GM21528 (cell line): ENCODE measurements around the gene GMPPB.

Experiments used
- ATAC-seq: cut with Tn5 transposase; IDR thresholded peaks from one replicate; pipeline ENCODE4 v1.9.1; 2021; ENCODE audit warnings: mild to moderate bottlenecking, moderate library complexity; ENCODE audit not compliant: unreplicated experiment, low FRiP score

The GMPPB gene

GRCh38 chr3:49715611-49716121, 8.1 kb downstream of the GMPPB start:
- ATAC-seq: no peak

- ATAC-seq: no peak
These were observed 8.8 kb downstream of the GMPPB start for GRCh38 chr3:49714728-49715550.

DNA sequence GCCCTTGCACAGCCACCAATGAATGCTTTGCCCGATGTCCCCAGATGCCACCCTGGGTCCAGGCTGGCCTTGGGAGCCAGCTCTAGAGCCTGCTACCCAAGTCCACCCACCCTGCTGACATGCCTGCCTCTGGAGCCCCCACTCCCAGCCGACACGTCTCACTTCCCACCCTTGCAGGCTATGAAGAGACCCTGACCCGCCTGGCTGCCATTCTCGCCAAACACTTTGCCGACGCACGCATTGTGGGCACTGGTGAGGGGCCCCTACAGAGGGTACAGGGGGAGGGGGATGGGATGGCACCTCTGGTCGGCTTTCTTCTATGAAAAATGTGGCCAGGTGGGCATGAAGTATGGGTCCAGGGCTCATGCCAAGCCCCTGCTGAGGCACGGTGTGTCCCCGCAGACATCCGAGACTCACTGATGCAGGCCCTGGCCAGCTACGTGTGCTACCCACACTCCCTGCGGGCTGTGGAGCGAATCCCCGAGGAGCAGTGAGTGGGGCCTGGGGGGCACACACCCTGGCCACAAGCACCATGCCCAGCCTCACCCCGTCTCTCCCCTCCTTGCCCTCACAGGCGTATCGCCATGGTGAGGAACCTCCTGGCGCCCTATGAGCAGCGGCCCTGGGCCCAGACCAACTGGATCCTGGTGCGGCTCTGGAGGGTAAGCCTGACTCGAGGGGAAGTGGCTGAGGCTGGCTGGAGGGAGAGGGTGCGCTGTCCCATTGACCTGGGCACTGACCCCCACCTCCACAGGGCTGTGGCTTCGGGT, 10.2 kb downstream of the GMPPB start:
- ATAC-seq: no peak

DNA sequence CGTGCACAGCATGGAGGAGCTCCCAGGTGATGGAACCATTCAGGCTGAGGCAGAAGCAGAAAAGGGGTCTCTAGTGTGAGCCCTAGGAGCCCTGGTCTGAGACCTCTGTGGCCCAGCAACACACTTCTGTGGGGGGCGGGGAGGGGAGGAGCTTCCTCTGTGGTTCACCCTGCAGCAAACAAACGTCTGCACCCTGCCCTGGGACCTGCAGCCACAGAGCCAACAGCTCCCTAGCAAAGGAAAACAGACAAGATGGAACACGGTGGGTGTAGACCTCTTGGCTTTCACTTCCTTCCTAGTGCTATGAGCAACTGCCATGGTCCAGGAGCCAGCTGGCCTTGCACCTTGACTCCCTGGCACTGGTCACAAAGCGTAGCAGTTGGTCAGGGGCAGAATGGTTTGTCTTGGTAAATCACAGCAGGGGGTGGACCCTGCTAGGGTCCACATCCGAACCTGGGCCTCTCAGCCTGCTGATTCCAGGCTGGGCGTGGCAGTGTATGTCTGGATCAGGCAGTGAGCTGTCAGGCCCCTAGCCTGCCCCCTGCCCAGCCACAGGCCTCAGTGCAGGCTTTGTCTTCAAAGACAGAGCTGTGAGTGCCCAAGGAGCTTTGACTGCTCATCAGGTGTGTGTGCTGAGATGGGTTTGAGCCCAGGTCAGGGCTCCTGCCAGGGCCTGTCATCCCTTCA, 11.0 kb downstream of the GMPPB start:
- no peak for ATAC-seq

DNA sequence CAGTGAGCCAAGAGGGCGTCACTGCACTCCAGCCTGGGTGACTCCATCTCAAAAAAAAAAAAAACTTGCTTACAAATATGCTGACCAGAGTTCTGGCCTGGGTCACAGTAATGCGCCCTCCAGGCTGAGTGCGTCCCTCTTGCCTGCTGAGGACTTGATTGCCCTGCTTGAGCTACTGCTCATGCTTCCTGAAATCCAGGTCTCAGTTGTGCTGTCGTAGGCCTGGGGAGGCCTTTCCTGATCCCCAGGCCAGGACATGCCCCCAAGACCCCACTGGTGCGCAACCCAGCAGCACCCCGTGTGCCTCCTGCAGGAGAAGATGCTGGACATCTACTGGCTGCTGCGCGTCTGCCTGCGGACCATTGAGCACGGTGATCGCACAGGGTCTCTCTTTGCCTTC, 11.6 kb downstream of the GMPPB start:
- no peak for ATAC-seq

DNA sequence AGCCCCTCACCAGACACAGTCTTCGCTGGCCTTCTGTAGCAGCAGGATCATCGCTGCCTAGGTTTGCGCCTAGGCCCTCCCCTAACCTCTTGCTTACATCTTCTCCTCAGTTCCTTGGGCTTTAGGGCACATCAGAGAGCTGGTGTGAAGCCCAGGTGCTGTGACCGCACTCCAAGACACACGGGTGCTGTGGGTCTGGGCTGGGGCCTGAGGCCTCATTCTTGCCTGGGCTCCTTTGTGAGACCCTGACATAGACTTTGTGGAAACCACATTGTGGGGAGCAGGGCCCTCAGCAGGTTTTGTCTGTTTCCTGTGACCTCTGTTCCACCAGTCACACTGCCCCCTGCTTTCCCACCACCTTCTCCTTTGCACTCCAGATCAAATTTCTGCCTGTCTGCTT, 12.3 kb downstream of the GMPPB start:
- ATAC-seq: no peak

DNA sequence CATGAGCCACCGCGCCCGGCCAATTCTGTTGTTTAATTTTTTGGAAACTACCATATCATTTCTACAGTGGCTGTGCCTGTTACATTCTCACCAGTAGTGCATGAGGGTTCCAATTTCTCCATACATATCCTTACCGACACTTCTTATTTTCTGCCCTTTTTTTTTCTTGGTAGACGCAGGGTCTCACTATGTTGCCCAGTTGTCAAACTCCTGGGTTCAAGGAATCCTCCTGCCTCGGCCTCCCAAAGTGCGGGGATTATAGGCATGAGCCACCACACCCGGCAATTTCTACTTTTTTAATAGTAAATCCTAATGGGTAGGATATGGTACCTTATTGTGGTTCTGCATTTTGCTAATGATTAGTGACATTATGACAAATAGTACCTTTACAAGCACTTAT, 13.9 kb downstream of the GMPPB start:
- ATAC-seq: no peak

- no peak for ATAC-seq
These were observed 16.7 kb downstream of the GMPPB start for GRCh38 chr3:49707113-49707480.

- ATAC-seq: no peak
These were observed 17.2 kb downstream of the GMPPB start for GRCh38 chr3:49706456-49707112.

DNA sequence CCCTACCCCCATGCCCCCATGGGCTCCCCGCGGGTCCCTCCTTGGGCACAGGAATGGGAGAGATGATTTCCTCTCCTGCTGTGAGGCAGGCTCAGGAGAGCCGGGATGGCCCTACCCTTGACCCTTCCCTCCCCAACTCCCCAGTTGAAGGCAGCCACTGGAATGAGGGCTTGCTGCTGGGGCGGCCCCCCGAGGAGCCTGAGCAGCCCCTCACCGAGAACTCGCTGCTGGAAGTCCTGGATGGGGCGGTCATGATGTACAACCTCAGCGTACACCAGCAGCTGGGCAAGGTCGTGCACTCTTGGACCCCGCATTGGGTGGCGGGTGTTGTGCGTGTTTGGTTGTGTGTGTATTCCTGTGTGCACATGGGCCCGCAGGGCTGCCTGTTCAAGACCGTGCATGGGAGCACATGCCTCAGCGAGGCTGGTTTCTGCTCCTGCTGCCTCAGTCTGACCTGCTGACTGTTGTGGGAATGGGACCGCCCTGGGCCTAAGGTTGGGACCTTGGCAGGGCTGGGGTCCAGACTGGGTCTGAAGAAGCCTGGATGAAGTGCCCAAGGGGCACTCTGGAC, 18.3 kb downstream of the GMPPB start:
- ATAC-seq: no peak

DNA sequence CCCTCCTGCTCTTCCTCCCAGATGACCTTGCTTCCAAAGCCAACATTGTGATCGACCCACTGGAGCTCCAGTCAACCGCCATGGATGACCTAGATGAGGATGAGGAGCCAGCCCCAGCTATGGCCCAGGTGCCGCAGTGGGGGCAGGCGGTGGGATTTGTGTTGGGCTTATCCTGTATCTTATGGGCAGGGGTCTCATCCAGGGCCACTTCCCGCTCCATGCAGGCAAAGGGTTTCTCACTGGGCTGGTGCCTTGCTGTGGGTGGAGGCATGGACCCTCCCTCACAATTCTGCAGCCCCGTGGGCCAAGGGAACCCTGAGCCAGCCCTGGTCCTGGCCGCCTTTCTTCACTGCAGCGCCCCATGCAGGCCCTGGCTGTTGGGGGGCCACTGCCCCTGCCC, 19.1 kb downstream of the GMPPB start:
- ATAC-seq: no peak

- no peak for ATAC-seq
These were observed 19.8 kb downstream of the GMPPB start for GRCh38 chr3:49703956-49704355.

DNA sequence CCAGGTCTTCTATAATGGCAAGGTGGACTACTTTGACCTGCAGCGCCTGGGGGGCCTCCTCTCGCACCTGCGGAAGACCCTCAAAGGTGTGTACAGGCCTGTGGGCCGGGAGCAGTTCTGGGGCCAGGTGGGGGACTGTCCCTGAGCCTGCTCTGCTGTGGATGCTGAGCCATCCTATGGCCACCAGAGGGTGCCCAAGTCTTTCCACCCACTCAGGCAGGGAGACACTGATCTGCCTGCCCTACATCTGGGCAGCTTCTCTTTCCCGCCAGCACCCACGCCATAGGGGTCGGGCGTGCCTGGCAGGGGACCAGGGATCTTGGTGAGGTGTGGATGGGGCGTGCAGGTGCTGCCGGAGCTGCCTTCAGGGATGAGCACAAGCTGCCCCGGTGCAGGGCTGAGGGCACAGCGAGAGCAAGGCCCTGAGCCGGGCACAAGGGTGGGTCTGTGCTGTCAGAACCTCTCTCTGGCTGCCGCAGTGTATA, 20.3 kb downstream of the GMPPB start:
- no peak for ATAC-seq

GRCh38 chr3:49702672-49703071, 21.1 kb downstream of the GMPPB start:
- ATAC-seq: no peak

DNA sequence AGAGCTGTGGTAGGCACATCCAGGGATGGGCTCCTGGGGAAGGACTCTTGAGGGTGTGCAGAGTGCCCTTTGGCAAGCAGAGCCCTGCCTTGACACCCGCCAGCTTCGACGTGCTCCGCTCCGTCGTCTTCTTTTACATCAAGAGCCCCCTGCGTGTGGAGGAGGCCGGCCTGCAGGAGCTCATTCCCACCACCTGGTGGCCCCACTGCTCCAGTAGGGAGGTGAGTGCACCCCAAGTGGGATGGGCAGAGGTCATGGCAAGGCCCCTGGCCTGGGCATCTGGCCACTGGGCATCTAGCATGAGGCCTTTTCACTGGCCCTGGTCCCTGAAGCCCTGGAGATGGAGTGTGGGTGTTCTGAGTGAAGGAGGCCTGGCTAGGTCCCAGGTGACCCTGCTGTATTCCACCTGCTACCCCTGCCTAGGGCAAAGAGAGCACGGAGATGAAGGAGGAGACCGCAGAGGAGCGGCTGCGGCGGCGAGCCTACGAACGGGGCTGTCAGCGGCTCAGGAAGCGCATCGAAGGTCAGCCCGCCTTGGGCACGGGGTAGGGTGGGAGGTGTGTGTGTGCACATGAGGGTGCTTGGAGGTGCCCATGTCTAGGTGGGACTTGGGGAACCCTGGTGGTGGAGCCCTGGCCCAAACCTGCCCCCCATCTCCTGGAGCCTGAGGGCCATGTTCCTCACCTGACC, 22.2 kb downstream of the GMPPB start:
- no peak for ATAC-seq

GRCh38 chr3:49700453-49701128, 23.2 kb downstream of the GMPPB start:
- ATAC-seq: no peak

- ATAC-seq: no peak
These were observed 23.7 kb downstream of the GMPPB start for GRCh38 chr3:49700014-49700413.

GRCh38 chr3:49699281-49699979, 24.3 kb downstream of the GMPPB start:
- ATAC-seq: no peak
